Left lung (tissue), 10 donors: ENCODE data around the gene FSD2. TPM values are rescaled to one million over a fixed set of nuclear protein-coding genes. Genes with fewer than 3 reads are reported as not detected.

Experiments
- ATAC-seq: fragments of 200-7000 bp; cut with Tn5 transposase; one replicate; pipeline ENCODE4 v1.9.1; 2020; ENCODE audit warnings: moderate library complexity
- DNase-seq, 4 donors: peaks; one replicate each; pipeline ENCODE4 v3.0.0-alpha.2; 2013 to 2020
- H3K27ac ChIP-seq, 2 donors: fragments of 200-600 bp; sonication (generic) in 1 of 2; one replicate each; pipeline versions ENCODE4 v1.5.0 to v1.8.0; 2020 to 2021
- H3K27me3 ChIP-seq, 2 donors: fragments of 200-600 bp; sonication (generic) in 1 of 2; one replicate each; pipeline versions ENCODE4 v1.5.0 to v1.8.0; 2020 to 2021
- H3K36me3 ChIP-seq, 2 donors: fragments of 200-600 bp; sonication (generic) in 1 of 2; one replicate each; pipeline versions ENCODE4 v1.5.0 to v1.8.0; 2020 to 2021
- H3K4me1 ChIP-seq, 2 donors: fragments of 200-600 bp; one replicate each; pipeline ENCODE4 v1.8.0; 2021
- H3K4me3 ChIP-seq, 2 donors: fragments of 200-600 bp; sonication (generic) in 1 of 2; one replicate each; pipeline versions ENCODE4 v1.5.0 to v1.8.0; 2020 to 2021; ENCODE audit warnings: mild to moderate bottlenecking in 1 of 2
- H3K9me3 ChIP-seq, 2 donors: fragments of 200-600 bp; sonication (generic) in 1 of 2; one replicate each; pipeline versions ENCODE4 v1.5.0 to v1.8.0; 2020 to 2021
- intact Hi-C, 2 donors: fragments of 100-400 bp; cut with DNase I; formaldehyde crosslinking; loops; one replicate each; pipeline versions ENCODE4 v1.11.2 to v1.14.2; 2022
- polyA plus RNA-seq, 6 donors: library from polyadenylated mRNA; unstranded; fragments of 120-200 nt; gene quantifications; one replicate each; pipeline ENCODE4 v1.2.1, GENCODE V29; 2013; ENCODE audit not compliant: insufficient read length in 6 of 6
- total RNA-seq, 2 donors: library from RNA; stranded (reverse); fragmentation: NEBNext Ultra II Directional; extraction: Animal tissue kit (Norgen Biotek cat#: 25700); gene quantifications; one replicate each; pipeline ENCODE4 v1.2.1, GENCODE V29; 2021
- TF ChIP-seq, protein P1 (sequence below), 2 donors: fragments of 200-600 bp; sonication (generic) in 1 of 2; IDR thresholded peaks; one replicate each; pipeline versions ENCODE4 v1.5.0 to v1.8.0; 2021; ENCODE audit warnings: antibody characterized with exemption in 2 of 2
- donor health status: DM: no; HTN: yes; CAD: no.
- donor health status: DM: no; HTN: no; CAD: no.

FSD2 gene
- total and polyA plus RNA-seq, 8 donors, result 0.11 to 1.3 (median 0.33) TPM; not detected in 1

DNA sequence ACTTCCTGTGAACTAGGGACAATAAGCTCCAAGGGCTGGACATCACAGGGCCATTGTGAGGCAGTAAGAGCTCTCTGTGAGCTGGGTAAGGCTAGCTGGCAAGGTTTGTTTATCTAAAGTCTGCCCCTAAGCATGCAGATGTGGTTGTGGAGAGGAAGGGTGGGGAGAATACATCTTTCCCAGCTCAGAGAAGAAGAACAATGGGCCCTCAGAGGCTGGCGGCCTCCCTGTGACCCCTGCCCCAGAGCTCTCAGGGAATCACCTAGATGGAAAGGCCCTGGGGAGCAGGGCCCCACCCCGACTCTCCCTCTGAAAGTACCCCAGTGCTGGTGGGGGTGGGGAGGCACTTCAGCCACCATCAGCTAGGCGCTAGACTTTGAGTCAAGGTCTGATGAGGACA lies 91.9 kb downstream of the FSD2 start:
- Histone ChIP-seq H3K4me3 (no peak overlapping the region), H3K9me3 (peaks cover 0 to 6% of the 10 kb centered on the region in 2 donors), H3K27me3 (peaks cover 0 to 55% of the 10 kb centered on the region in 2 donors), H3K4me1 (peaks cover 3 to 12% of the 10 kb centered on the region in 2 donors), H3K36me3 (no peaks in the 10 kb centered on the region), H3K27ac (no peak overlapping the region)
- TF ChIP-seq, protein P1, sequence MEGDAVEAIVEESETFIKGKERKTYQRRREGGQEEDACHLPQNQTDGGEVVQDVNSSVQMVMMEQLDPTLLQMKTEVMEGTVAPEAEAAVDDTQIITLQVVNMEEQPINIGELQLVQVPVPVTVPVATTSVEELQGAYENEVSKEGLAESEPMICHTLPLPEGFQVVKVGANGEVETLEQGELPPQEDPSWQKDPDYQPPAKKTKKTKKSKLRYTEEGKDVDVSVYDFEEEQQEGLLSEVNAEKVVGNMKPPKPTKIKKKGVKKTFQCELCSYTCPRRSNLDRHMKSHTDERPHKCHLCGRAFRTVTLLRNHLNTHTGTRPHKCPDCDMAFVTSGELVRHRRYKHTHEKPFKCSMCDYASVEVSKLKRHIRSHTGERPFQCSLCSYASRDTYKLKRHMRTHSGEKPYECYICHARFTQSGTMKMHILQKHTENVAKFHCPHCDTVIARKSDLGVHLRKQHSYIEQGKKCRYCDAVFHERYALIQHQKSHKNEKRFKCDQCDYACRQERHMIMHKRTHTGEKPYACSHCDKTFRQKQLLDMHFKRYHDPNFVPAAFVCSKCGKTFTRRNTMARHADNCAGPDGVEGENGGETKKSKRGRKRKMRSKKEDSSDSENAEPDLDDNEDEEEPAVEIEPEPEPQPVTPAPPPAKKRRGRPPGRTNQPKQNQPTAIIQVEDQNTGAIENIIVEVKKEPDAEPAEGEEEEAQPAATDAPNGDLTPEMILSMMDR (IDR thresholded peaks at IDR 0.05), result no peak
- intact Hi-C loops, result no loop called here
- ATAC-seq (no peak), DNase-seq (no peak)

DNA sequence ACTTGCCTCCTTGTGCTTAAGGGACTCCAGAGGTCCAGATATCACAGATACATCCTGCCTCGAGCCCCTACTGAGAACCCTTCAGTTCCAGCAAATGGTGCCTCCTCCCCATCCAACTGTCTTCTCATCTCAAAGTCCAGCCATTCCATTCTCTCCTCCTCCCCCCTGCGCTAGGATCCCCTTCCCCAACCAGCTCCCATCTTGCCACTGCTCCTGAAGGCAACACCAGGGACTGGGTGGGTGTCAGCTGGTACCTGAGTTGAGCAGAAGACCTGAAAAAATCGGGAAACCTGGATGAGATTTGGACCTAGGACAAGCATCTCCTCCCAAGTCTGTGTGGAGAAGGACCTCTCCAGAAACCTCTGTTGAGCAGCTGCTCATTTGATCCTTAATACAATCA lies 93.8 kb downstream of the FSD2 start:
- DNase-seq (no peak), ATAC-seq (no peak)
- H3K36me3 ChIP-seq, result no peaks in the 10 kb centered on the region
- peaks cover 0 to 69% of the 10 kb centered on the region in 2 donors for H3K27me3 ChIP-seq
- no peak overlapping the region for H3K27ac ChIP-seq
- intact Hi-C loops, result no loop called here
- TF ChIP-seq, protein P1 (IDR thresholded peaks at IDR 0.05), result no peak
- peaks cover 3 to 16% of the 10 kb centered on the region in 2 donors for H3K4me1 ChIP-seq
- no peak overlapping the region for H3K4me3 ChIP-seq
- peaks cover 0 to 4% of the 10 kb centered on the region in 2 donors for H3K9me3 ChIP-seq

GRCh38 chr15:82710926-82711490 lies 94.9 kb downstream of the FSD2 start:
- H3K4me3 ChIP-seq, result no peak overlapping the region
- H3K27me3 ChIP-seq, result peaks cover 0 to 69% of the 10 kb centered on the region in 2 donors
- H3K36me3 ChIP-seq, result no peaks in the 10 kb centered on the region
- DNase-seq, result no peak
- H3K4me1 ChIP-seq, result peaks cover 3 to 16% of the 10 kb centered on the region in 2 donors
- no peak for ATAC-seq
- H3K27ac ChIP-seq, result no peak overlapping the region
- H3K9me3 ChIP-seq, result no peaks in the 10 kb centered on the region
- TF ChIP-seq, protein P1 (IDR thresholded peaks at IDR 0.05), result no peak
- intact Hi-C loops, result no loop called here

DNA sequence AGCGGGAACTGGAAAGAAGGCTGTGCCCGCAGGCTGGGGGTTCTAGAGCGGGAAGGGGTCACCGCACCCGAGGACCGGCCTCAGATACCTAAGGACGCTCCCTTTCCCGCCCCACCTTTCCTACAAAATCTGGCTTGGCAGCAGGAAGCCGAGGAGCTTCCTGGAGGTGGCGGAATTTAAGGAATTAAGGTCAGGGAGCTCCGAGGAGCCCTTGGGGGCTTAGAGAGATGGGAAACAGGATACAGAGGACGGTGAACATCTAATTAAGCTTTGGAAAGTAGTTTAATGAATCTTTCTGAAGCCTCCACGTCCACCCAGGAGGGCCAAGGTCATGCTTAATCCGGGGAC lies 95.7 kb downstream of the FSD2 start:
- intact Hi-C loops, result no loop called here
- Histone ChIP-seq H3K36me3 (no peaks in the 10 kb centered on the region), H3K4me3 (peak overlapping the region; percentile 59 to 73), H3K27me3 (peaks cover 0 to 69% of the 10 kb centered on the region in 2 donors), H3K27ac (no peak overlapping the region), H3K9me3 (no peaks in the 10 kb centered on the region), H3K4me1 (peaks cover 3 to 16% of the 10 kb centered on the region in 2 donors)
- TF ChIP-seq, protein P1 (IDR thresholded peaks at IDR 0.05), result no peak
- DNase-seq, result no peak
- no peak for ATAC-seq

DNA sequence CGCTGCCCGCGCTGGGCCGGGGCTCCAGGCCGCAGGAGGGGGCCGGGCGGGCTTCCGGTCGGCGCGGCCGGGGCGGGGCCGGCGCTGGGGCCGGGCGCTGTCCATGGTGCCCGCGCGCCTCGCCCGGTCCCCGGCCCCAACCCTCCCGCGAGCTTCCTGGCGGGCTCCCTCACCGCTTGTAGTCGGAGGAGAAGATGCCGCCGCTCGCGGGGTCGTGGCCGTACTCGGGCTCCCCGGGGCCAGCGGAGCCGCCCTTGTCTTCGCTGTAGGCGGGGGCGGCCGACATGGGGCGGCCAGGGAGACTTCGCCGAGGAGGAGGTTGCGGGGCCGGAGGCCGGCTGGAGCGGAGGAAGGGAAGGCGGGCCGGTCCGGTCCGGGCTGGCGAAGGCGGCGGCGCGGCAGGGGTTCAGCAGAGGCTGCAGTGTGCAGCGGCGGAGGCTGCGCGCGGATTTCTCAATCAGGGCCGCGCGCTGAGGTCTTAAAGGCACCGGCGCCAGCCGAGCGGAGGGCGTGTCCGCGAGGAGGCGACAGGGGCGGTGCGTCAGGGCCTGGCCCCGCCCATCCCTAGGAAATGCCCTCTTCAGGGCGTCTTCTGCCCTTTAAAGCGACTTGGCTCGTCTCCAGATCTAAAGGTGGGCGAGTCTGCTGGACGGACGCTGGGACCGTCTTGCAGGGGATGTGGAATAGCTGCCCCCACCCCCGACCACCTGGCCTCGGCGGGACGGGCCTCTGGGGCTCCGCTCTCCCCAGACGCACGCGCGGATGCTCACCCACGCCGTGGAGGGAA lies 96.3 kb downstream of the FSD2 start, which contains the start of gene AP3B2:
AP3B2 (minus strand) TSS at position 455 of the 787 bp plus-strand sequence; CDS start at position 286, 169 bp downstream.
- ATAC-seq, result peak; percentile 99
- TF ChIP-seq, protein P1 (IDR thresholded peaks at IDR 0.05), result no peak
- no peak within 1 kb of the TSS for H3K27ac ChIP-seq

More for the DNA sequence above, 96.3 kb downstream of the FSD2 start, which contains the start of gene AP3B2:
- intact Hi-C loops, result no loop called here
- DNase-seq, result peak; percentile 51 to 93 (median 72)
- Histone ChIP-seq H3K36me3 (no peaks in the 10 kb centered on the region), H3K9me3 (no peaks in the 10 kb centered on the region), H3K4me3 (peak within 1 kb of the TSS; percentile 59 to 73), H3K4me1 (peaks cover 3 to 16% of the 10 kb centered on the region in 2 donors), H3K27me3 (peaks cover 0 to 66% of the 10 kb centered on the region in 2 donors)
